H1 (cell line): ENCODE measurements around the gene SLC6A19. TPM values are rescaled to one million over a fixed set of nuclear protein-coding genes. Genes with fewer than 3 reads are reported as not detected.

Source experiments
- CBX8 ChIP-seq: fragments of 300-800, 300-1000 bp; sonication (generic); IDR thresholded peaks from 2 replicates; pipeline ENCODE4 v1.7.1; 2016; ENCODE audit warnings: low read depth, low read length, borderline replicate concordance
- HDAC2 ChIP-seq, 2 experiments: fragments of 300-600 bp in 1 of 2; sonication (generic) in 1 of 2; IDR thresholded peaks; 2 replicates each; pipeline ENCODE4 v1.6.1; 2011 to 2012; ENCODE audit warnings: low read depth in 2 of 2, low read length in 2 of 2, mild to moderate bottlenecking in 2 of 2, moderate library complexity in 2 of 2, borderline replicate concordance in 1 of 2, inconsistent platforms in 1 of 2
- RNF2 ChIP-seq: fragments of 200-900, 300-1000 bp; sonication (generic); IDR thresholded peaks from 2 replicates; pipeline ENCODE4 v1.7.1; 2016; ENCODE audit warnings: borderline replicate concordance, low read depth, mild to moderate bottlenecking, antibody characterized with exemption, low read length; ENCODE audit not compliant: poor library complexity, severe bottlenecking; ENCODE audit errors: missing control alignments
- polyA plus RNA-seq, 7 experiments: library from polyadenylated mRNA; depleted of rRNA in 3 of 7; stranded (reverse) in 5 of 7; unstranded in 2 of 7; fragments of >200 nt in 5 of 7; fragments of 200-250 nt in 2 of 7; gene quantifications; 1 replicate in 5 of 7; 2 replicates in 1 of 7; 4 replicates in 1 of 7; pipeline versions ENCODE4 v1.2.1 to v1.2.3, GENCODE V29; 2011 to 2013; ENCODE audit warnings: missing spikeins in 2 of 7, mixed read lengths in 2 of 7
- total RNA-seq: library from RNA; stranded (reverse); fragmentation: NEBNext Ultra II Directional; extraction: Animal tissue kit (Norgen Biotek cat#: 25700); gene quantifications from 2 replicates; pipeline ENCODE4 v1.2.1, GENCODE V29; 2021

Gene SLC6A19
- total and polyA plus RNA-seq, 2 of the 8 experiments (the other 6 are each of a cell fraction or from before 2014, with no cell fraction given): 0.02 TPM; not detected in 1

GRCh38 chr5:1225081-1225480, 23.7 kb downstream of the SLC6A19 start, which contains the start of gene SLC6A18 (continued):
- TF ChIP-seq CBX8 (no peak), RNF2 (no peak), HDAC2 (IDR thresholded peaks at IDR 0.05; ENCODE audit: borderline replicate concordance in 1 of 2, low read depth in 2 of 2, low read length in 2 of 2) (no peak)
- TF ChIP-seq, all 59 proteins: peak for 0
